DND-41 (cell line): ENCODE results near the gene DUSP6.

ENCODE experiments used
- ATAC-seq: fragments of 200-7000 bp; cut with Tn5 transposase; 3 replicates; pipeline ENCODE4 v1.9.1; 2021; ENCODE audit warnings: low read depth; ENCODE audit not compliant: insufficient read depth
- DNase-seq: peaks from one replicate; pipeline ENCODE4 v3.0.0-alpha.2; 2020
- H2AFZ ChIP-seq: 2 replicates; pipeline ENCODE4 v1.6.0; 2012; ENCODE audit warnings: low read depth, low read length
- H3K27ac ChIP-seq: 2 replicates; pipeline ENCODE4 v1.5.1; 2012; ENCODE audit warnings: low read length, inconsistent platforms
- H3K27me3 ChIP-seq: fragments of 200-600 bp; sonication (generic); 2 replicates; pipeline ENCODE4 v1.6.0; 2012; ENCODE audit warnings: low read length, mild to moderate bottlenecking, inconsistent platforms; ENCODE audit not compliant: insufficient read depth, poor library complexity
- H3K36me3 ChIP-seq: 2 replicates; pipeline ENCODE4 v1.5.1; 2012; ENCODE audit warnings: low read length, inconsistent platforms; ENCODE audit not compliant: insufficient read depth
- H3K4me1 ChIP-seq: 2 replicates; pipeline ENCODE4 v1.5.1; 2012; ENCODE audit warnings: mild to moderate bottlenecking, low read length; ENCODE audit not compliant: insufficient read depth
- H3K4me2 ChIP-seq: 2 replicates; pipeline ENCODE4 v1.6.0; 2012; ENCODE audit warnings: mild to moderate bottlenecking, moderate library complexity, low read length, inconsistent platforms; ENCODE audit not compliant: insufficient read depth
- H3K4me3 ChIP-seq, 2 experiments: fragments of 200-600 bp in 1 of 2; shearing (Covaris generic) in 1 of 2; 2 replicates each; pipeline ENCODE4 v1.5.1; 2012 to 2016; ENCODE audit warnings: inconsistent platforms in 2 of 2, low read length in 2 of 2, mild to moderate bottlenecking in 2 of 2, low read depth in 1 of 2, moderate library complexity in 1 of 2
- H3K79me2 ChIP-seq: 2 replicates; pipeline ENCODE4 v1.6.0; 2012; ENCODE audit warnings: low read length, inconsistent platforms; ENCODE audit not compliant: insufficient read depth
- H3K9ac ChIP-seq: 2 replicates; pipeline ENCODE4 v1.6.0; 2012; ENCODE audit warnings: low read depth, mild to moderate bottlenecking, inconsistent platforms, low read length, moderate library complexity
- H3K9me3 ChIP-seq: 2 replicates; pipeline ENCODE4 v1.5.1; 2012; ENCODE audit warnings: low read length, moderate library complexity, mild to moderate bottlenecking, inconsistent platforms; ENCODE audit not compliant: insufficient read depth, severe bottlenecking
- H4K20me1 ChIP-seq: 2 replicates; pipeline ENCODE4 v1.6.0; 2012; ENCODE audit warnings: low read length; ENCODE audit not compliant: insufficient read depth
- CTCF ChIP-seq: IDR thresholded peaks from 2 replicates; pipeline ENCODE4 v1.5.1; 2012; ENCODE audit warnings: borderline replicate concordance, low read length, moderate library complexity, mild to moderate bottlenecking; ENCODE audit not compliant: poor library complexity, severe bottlenecking; ENCODE audit errors: extremely low read depth
- EZH2 ChIP-seq: IDR thresholded peaks from 3 replicates; pipeline ENCODE4 v1.6.1; 2012; ENCODE audit warnings: borderline replicate concordance, low read depth, mild to moderate bottlenecking, moderate library complexity, low read length, inconsistent platforms; ENCODE audit not compliant: severe bottlenecking

The DUSP6 gene

GRCh38 chr12:89358805-89359204, 6.5 kb upstream of the DUSP6 start:
- no peak overlapping the region for H3K4me2 ChIP-seq
- no peaks in the 10 kb centered on the region for H3K9me3 ChIP-seq
- H2AFZ ChIP-seq, result no peak overlapping the region
- DNase-seq (no peak), ATAC-seq (no peak)
- peaks cover 9% of the 10 kb centered on the region for H3K79me2 ChIP-seq
- no peaks in the 10 kb centered on the region for H4K20me1 ChIP-seq
- no peaks in the 10 kb centered on the region for H3K27me3 ChIP-seq
- TF ChIP-seq EZH2 (no peak), CTCF (no peak)
- no peak overlapping the region for H3K27ac ChIP-seq
- H3K9ac ChIP-seq, result no peak overlapping the region
- H3K36me3 ChIP-seq, result no peaks in the 10 kb centered on the region
- H3K4me1 ChIP-seq, result peaks cover 21% of the 10 kb centered on the region
- no peak overlapping the region for H3K4me3 ChIP-seq

GRCh38 chr12:89357297-89357730, 5.0 kb upstream of the DUSP6 start:
- Histone ChIP-seq H3K9me3 (no peaks in the 10 kb centered on the region), H3K27ac (no peak overlapping the region), H3K4me1 (peaks cover 29% of the 10 kb centered on the region), H3K4me2 (no peak overlapping the region), H3K79me2 (peaks cover 21% of the 10 kb centered on the region), H2AFZ (no peak overlapping the region), H4K20me1 (no peaks in the 10 kb centered on the region), H3K4me3 (no peak overlapping the region), H3K36me3 (no peaks in the 10 kb centered on the region), H3K9ac (no peak overlapping the region), H3K27me3 (no peaks in the 10 kb centered on the region)
- ATAC-seq, result no peak
- no peak for TF ChIP-seq EZH2
- TF ChIP-seq CTCF, result no peak
- no peak for DNase-seq

GRCh38 chr12:89356069-89356665, 3.9 kb upstream of the DUSP6 start:
- Histone ChIP-seq H3K27me3 (no peaks in the 10 kb centered on the region), H2AFZ (no peak overlapping the region), H3K27ac (no peak overlapping the region), H3K36me3 (peaks cover 10% of the 10 kb centered on the region; the same call in 1 of the 2 replicates), H3K9ac (no peak overlapping the region), H3K4me2 (no peak overlapping the region), H4K20me1 (peaks cover 9% of the 10 kb centered on the region), H3K79me2 (peaks cover 32% of the 10 kb centered on the region), H3K4me3 (no peak overlapping the region), H3K4me1 (peaks cover 29% of the 10 kb centered on the region), H3K9me3 (no peaks in the 10 kb centered on the region)
- no peak for ATAC-seq
- DNase-seq, result no peak
- TF ChIP-seq CTCF (no peak), EZH2 (no peak)
